HG03135 (cell line): Measurements from ENCODE around the gene FGF12.

Experiments
- ATAC-seq: cut with Tn5 transposase; IDR thresholded peaks from one replicate; pipeline ENCODE4 v1.9.1; 2021; ENCODE audit warnings: mild to moderate bottlenecking, moderate library complexity; ENCODE audit not compliant: unreplicated experiment

The FGF12 gene

GRCh38 chr3:192422321-192422996 lies 304.9 kb downstream of the FGF12 start:
- ATAC-seq, result no peak

GRCh38 chr3:192419312-192419711 lies 308.0 kb downstream of the FGF12 start:
- ATAC-seq, result no peak

GRCh38 chr3:192417559-192418055 lies 309.7 kb downstream of the FGF12 start:
- ATAC-seq, result no peak

GRCh38 chr3:192417017-192417416 lies 310.3 kb downstream of the FGF12 start:
- no peak for ATAC-seq

GRCh38 chr3:192413461-192413860 lies 313.9 kb downstream of the FGF12 start:
- no peak for ATAC-seq

- ATAC-seq, result no peak
Observed at GRCh38 chr3:192410684-192410960, 316.7 kb downstream of the FGF12 start.

- ATAC-seq, result no peak
Observed at GRCh38 chr3:192409838-192410683, 317.3 kb downstream of the FGF12 start.

GRCh38 chr3:192409201-192409837 lies 318.0 kb downstream of the FGF12 start:
- no peak for ATAC-seq

- no peak for ATAC-seq
Observed at GRCh38 chr3:192408647-192409200, 318.6 kb downstream of the FGF12 start.

GRCh38 chr3:192408007-192408646 lies 319.2 kb downstream of the FGF12 start:
- ATAC-seq, result no peak

GRCh38 chr3:192399767-192400166 lies 327.6 kb downstream of the FGF12 start:
- ATAC-seq, result no peak

- ATAC-seq, result no peak
Observed at GRCh38 chr3:192397012-192397411, 330.3 kb downstream of the FGF12 start.

GRCh38 chr3:192395506-192395905 lies 331.8 kb downstream of the FGF12 start:
- no peak for ATAC-seq

- no peak for ATAC-seq
Observed at GRCh38 chr3:192392986-192393385, 334.4 kb downstream of the FGF12 start.

GRCh38 chr3:192382861-192383260 lies 344.5 kb downstream of the FGF12 start:
- ATAC-seq, result no peak

GRCh38 chr3:192373586-192373985 lies 353.8 kb downstream of the FGF12 start:
- ATAC-seq, result no peak

GRCh38 chr3:192373032-192373431 lies 354.3 kb downstream of the FGF12 start:
- ATAC-seq, result no peak

- ATAC-seq, result no peak
Observed at GRCh38 chr3:192372616-192373015, 354.7 kb downstream of the FGF12 start.

GRCh38 chr3:192371870-192372400 lies 355.4 kb downstream of the FGF12 start:
- ATAC-seq, result no peak

- ATAC-seq, result no peak
Observed at GRCh38 chr3:192367616-192368015, 359.7 kb downstream of the FGF12 start.

- no peak for ATAC-seq
Observed at GRCh38 chr3:192366916-192367315, 360.4 kb downstream of the FGF12 start.
